H1 (cell line): ENCODE data around the gene CRTC3. TPM values are rescaled to one million over a fixed set of nuclear protein-coding genes. Genes with fewer than 3 reads are reported as not detected.

Experiments used
- BACH1 ChIP-seq: IDR thresholded peaks from 2 replicates; pipeline ENCODE4 v1.6.1; 2012; ENCODE audit warnings: low read length, improper control_type of control experiment
- CHD7 ChIP-seq: fragments of 300-600 bp; sonication (generic); IDR thresholded peaks from 2 replicates; pipeline ENCODE4 v1.7.1; 2012; ENCODE audit warnings: low read length, moderate library complexity, mild to moderate bottlenecking, inconsistent platforms; ENCODE audit not compliant: insufficient replicate concordance
- EP300 ChIP-seq, 2 experiments: IDR thresholded peaks; 1 replicate in 1 of 2; 2 replicates in 1 of 2; pipeline ENCODE4 v1.6.1; 2011 to 2012; ENCODE audit warnings: low read depth in 2 of 2, low read length in 2 of 2, mild to moderate bottlenecking in 2 of 2, borderline replicate concordance in 1 of 2, inconsistent platforms in 1 of 2, moderate library complexity in 1 of 2
- GABPA ChIP-seq: IDR thresholded peaks from 2 replicates; pipeline ENCODE4 v1.6.1; 2011; ENCODE audit warnings: mild to moderate bottlenecking, low read length, moderate library complexity, borderline replicate concordance; ENCODE audit not compliant: insufficient read depth
- KDM4A ChIP-seq: IDR thresholded peaks from one replicate; pipeline ENCODE4 v1.7.1; 2012; ENCODE audit warnings: low read depth, mild to moderate bottlenecking, moderate library complexity, low read length, inconsistent platforms; ENCODE audit not compliant: severe bottlenecking
- NANOG ChIP-seq: IDR thresholded peaks from 2 replicates; pipeline ENCODE4 v1.6.1; 2011; ENCODE audit warnings: low read length, low read depth, mild to moderate bottlenecking, inconsistent platforms; ENCODE audit not compliant: insufficient read depth, poor library complexity, severe bottlenecking
- NRF1 ChIP-seq: IDR thresholded peaks from 2 replicates; pipeline ENCODE4 v1.6.1; 2011; ENCODE audit warnings: mild to moderate bottlenecking, low read depth, low read length, improper control_type of control experiment
- RNF2 ChIP-seq: fragments of 200-900, 300-1000 bp; sonication (generic); IDR thresholded peaks from 2 replicates; pipeline ENCODE4 v1.7.1; 2016; ENCODE audit warnings: borderline replicate concordance, low read depth, mild to moderate bottlenecking, antibody characterized with exemption, low read length; ENCODE audit not compliant: poor library complexity, severe bottlenecking; ENCODE audit errors: missing control alignments
- SIN3A ChIP-seq, 2 experiments: IDR thresholded peaks in 1 of 2; conservative IDR thresholded peaks in 1 of 2; 2 replicates each; pipeline ENCODE4 v1.6.1; 2011 to 2012; ENCODE audit warnings: low read length in 2 of 2, improper control_type of control experiment in 1 of 2, low read depth in 1 of 2, mild to moderate bottlenecking in 1 of 2
- SP4 ChIP-seq: IDR thresholded peaks from 2 replicates; pipeline ENCODE4 v1.6.1; 2012; ENCODE audit warnings: low read length, inconsistent platforms
- SRF ChIP-seq: IDR thresholded peaks from 2 replicates; pipeline ENCODE4 v1.6.1; 2011; ENCODE audit warnings: mild to moderate bottlenecking, low read depth, low read length, moderate library complexity
- polyA plus RNA-seq, 7 experiments: library from polyadenylated mRNA; depleted of rRNA in 3 of 7; stranded (reverse) in 5 of 7; unstranded in 2 of 7; fragments of >200 nt in 5 of 7; fragments of 200-250 nt in 2 of 7; gene quantifications; 1 replicate in 5 of 7; 2 replicates in 1 of 7; 4 replicates in 1 of 7; pipeline versions ENCODE4 v1.2.1 to v1.2.3, GENCODE V29; 2011 to 2013; ENCODE audit warnings: missing spikeins in 2 of 7, mixed read lengths in 2 of 7
- total RNA-seq: library from RNA; stranded (reverse); fragmentation: NEBNext Ultra II Directional; extraction: Animal tissue kit (Norgen Biotek cat#: 25700); gene quantifications from 2 replicates; pipeline ENCODE4 v1.2.1, GENCODE V29; 2021

The CRTC3 gene
- total and polyA plus RNA-seq, 2 of the 8 experiments (the other 6 are each of a cell fraction or from before 2014, with no cell fraction given), result 5.0 to 5.3 TPM

- no peak for TF ChIP-seq CHD7
- no peak for TF ChIP-seq KDM4A
- TF ChIP-seq SP4, result no peak
- TF ChIP-seq RNF2, result no peak
- TF ChIP-seq EP300 (IDR thresholded peaks at IDR 0.05; ENCODE audit: borderline replicate concordance in 1 of 2, low read depth in 2 of 2, low read length in 2 of 2), result no peak
- TF ChIP-seq NRF1, result no peak
- no peak for TF ChIP-seq SIN3A (conservative IDR thresholded peaks at IDR 0.05 in 1 of 2, IDR thresholded peaks at IDR 0.05 in 1 of 2; ENCODE audit: low read depth in 1 of 2, low read length in 2 of 2)
- no peak for TF ChIP-seq NANOG
- no peak for TF ChIP-seq GABPA
- no peak for TF ChIP-seq BACH1
- no peak for TF ChIP-seq SRF
These were observed 40.9 kb downstream of the CRTC3 start (continued) for GRCh38 chr15:90570643-90571042.
